Activated CD4-positive, alpha-beta T cell treated with anti-CD3 and anti-CD28 coated beads, Interleukin-2, amount 50 U/mL, for 48 hours (primary cell): ENCODE results near the gene HEXIM2.

Experiments used
- DNase-seq, 2 experiments: peaks; one replicate each; pipeline ENCODE4 v3.0.0-alpha.2; 2020

HEXIM2 gene

GRCh38 chr17:45145035-45145389 lies 16.7 kb upstream of the HEXIM2 start:
- no peak for DNase-seq

- no peak for DNase-seq
Observed at GRCh38 chr17:45146166-45146565, 15.5 kb upstream of the HEXIM2 start.

GRCh38 chr17:45146592-45146889 lies 15.1 kb upstream of the HEXIM2 start:
- DNase-seq = no peak

GRCh38 chr17:45146890-45147580 lies 14.6 kb upstream of the HEXIM2 start:
- no peak for DNase-seq

- DNase-seq = peak; percentile 81 to 84
Observed at GRCh38 chr17:45147581-45148182, 14.0 kb upstream of the HEXIM2 start.

- peak; percentile 97 to 98 for DNase-seq
Observed at GRCh38 chr17:45148183-45149036, 13.3 kb upstream of the HEXIM2 start, which contains the start of gene HEXIM1. Gene HEXIM1, plus strand, starts transcription at chr17:45148475. Its CDS starts 716 bp downstream, at chr17:45149191.

GRCh38 chr17:45149037-45149668 lies 12.5 kb upstream of the HEXIM2 start:
- DNase-seq = peak; percentile 76 to 84

GRCh38 chr17:45149669-45150664 lies 11.7 kb upstream of the HEXIM2 start:
- peak; percentile 53 to 60 for DNase-seq

- no peak for DNase-seq
Observed at GRCh38 chr17:45150911-45151809, 10.5 kb upstream of the HEXIM2 start.

- no peak for DNase-seq
Observed at GRCh38 chr17:45155029-45155428, 6.6 kb upstream of the HEXIM2 start.

- DNase-seq = no peak
Observed at GRCh38 chr17:45155483-45155882, 6.2 kb upstream of the HEXIM2 start.

- DNase-seq = no peak
Observed at GRCh38 chr17:45156242-45156641, 5.4 kb upstream of the HEXIM2 start.

GRCh38 chr17:45160447-45161287 lies 1.0 kb upstream of the HEXIM2 start:
- DNase-seq = peak; percentile 57 to 62

- DNase-seq = no peak
Observed at GRCh38 chr17:45162025-45162687, 481 bp downstream of the HEXIM2 start.

- no peak for DNase-seq
Observed at GRCh38 chr17:45164734-45165269, 3.1 kb downstream of the HEXIM2 start.

- no peak for DNase-seq
Observed at GRCh38 chr17:45168991-45169752, 7.5 kb downstream of the HEXIM2 start.

- no peak for DNase-seq
Observed at GRCh38 chr17:45170280-45170930, 8.7 kb downstream of the HEXIM2 start.

- DNase-seq = no peak
Observed at GRCh38 chr17:45170931-45171337, 9.3 kb downstream of the HEXIM2 start.
